Psoas muscle (tissue), 8 donors: ENCODE results near the gene TMEM150C. TPM values are rescaled to one million over a fixed set of nuclear protein-coding genes. Genes with fewer than 3 reads are reported as not detected.
A peak's percentile ranks its signal among the peaks of the same experiment; 100 is the strongest.

ENCODE experiments used
- ATAC-seq, 4 donors: fragments of 200-7000 bp; cut with Tn5 transposase; one replicate each; pipeline ENCODE4 v1.9.1; 2020; ENCODE audit warnings: moderate library complexity in 3 of 4, mild to moderate bottlenecking in 2 of 4
- DNase-seq, 2 donors: peaks; one replicate each; pipeline ENCODE4 v3.0.0-alpha.2; 2020
- H3K27ac ChIP-seq: fragments of 200-600 bp; one replicate; pipeline ENCODE4 v1.8.0; 2022
- H3K27me3 ChIP-seq, 3 donors: fragments of 200-600 bp in 1 of 3; one replicate each; pipeline versions ENCODE4 v1.6.1 to v1.8.0; 2013 to 2022; ENCODE audit warnings: low read length in 2 of 3, mild to moderate bottlenecking in 2 of 3, moderate library complexity in 1 of 3; ENCODE audit not compliant: insufficient read depth in 3 of 3
- H3K36me3 ChIP-seq, 2 donors: fragments of 200-600 bp in 1 of 2; one replicate each; pipeline versions ENCODE4 v1.6.1 to v1.8.0; 2013 to 2022; ENCODE audit warnings: low read depth in 1 of 2, mild to moderate bottlenecking in 1 of 2, moderate library complexity in 1 of 2; ENCODE audit not compliant: insufficient read depth in 1 of 2
- H3K4me1 ChIP-seq: fragments of 200-600 bp; one replicate; pipeline ENCODE4 v1.8.0; 2022
- H3K4me3 ChIP-seq: fragments of 200-600 bp; one replicate; pipeline ENCODE4 v1.8.0; 2022; ENCODE audit warnings: mild to moderate bottlenecking
- H3K9me3 ChIP-seq: fragments of 200-600 bp; one replicate; pipeline ENCODE4 v1.8.0; 2022
- CTCF ChIP-seq: fragments of 200-600 bp; IDR thresholded peaks from one replicate; pipeline ENCODE4 v1.8.0; 2022; ENCODE audit warnings: antibody characterized with exemption
- WGBS, 3 donors: extraction: QIAGEN DNeasy Blood & Tissue Kit; methylation state at CpG; one replicate each; pipeline versions ENCODE4 v1.1.6 to v1.1.7; 2013; 5-methylcytosine and 5-hydroxymethylcytosine counted together
- intact Hi-C, 2 donors: fragments of 100-400 bp; cut with DNase I; formaldehyde crosslinking; loops; one replicate each; pipeline versions ENCODE4 v1.11.0 to v1.14.2; 2022
- polyA plus RNA-seq, 3 donors: library from polyadenylated mRNA; stranded (reverse); fragments of 200-250 nt; gene quantifications; one replicate each; pipeline ENCODE4 v1.2.3, GENCODE V29; 2013
- total RNA-seq, 4 donors: library from RNA; stranded (reverse); fragmentation: NEBNext Ultra II Directional in 2 of 4; extraction: Animal tissue kit (Norgen Biotek cat#: 25700) in 2 of 4; gene quantifications; one replicate each; pipeline versions ENCODE4 v1.2.1 to v1.2.4, GENCODE V29; 2021 to 2023
- donor health status: healthy with polysubstance abuse.
- donor health status: DM: no; HTN: no; CAD: no; lungs with moderate emphysema.
- donor health status: Bipolar disorder and iron deficiency.
- donor health status: healthy.
- donor health status: DM: yes; HTN: yes; CAD: no.
- donor health status: DM: no; HTN: no; CAD: no.
- donor health status: DM: no; HTN: no; CAD: no.
- donor health status: DM: yes; HTN: yes; CAD: no.

The TMEM150C gene
- total and polyA plus RNA-seq, 7 donors, result 2.6 to 5.8 (median 3.6) TPM

- Histone ChIP-seq H3K27me3 (no peaks in the 10 kb centered on the region), H3K4me3 (no peak overlapping the region), H3K36me3 (peaks cover 0 to 30% of the 10 kb centered on the region in 2 donors), H3K27ac (no peak overlapping the region), H3K4me1 (no peaks in the 10 kb centered on the region), H3K9me3 (no peaks in the 10 kb centered on the region)
- peak; percentile 87 for TF ChIP-seq CTCF
- intact Hi-C loops, result loop anchor here (2.0 to 10.0 kb wide), 6 partner anchors 276 to 822 kb away; partner anchors contain the start of gene COQ2 (in 1 of the 2)
- DNase-seq, result peak; percentile 81 to 89
- peak; percentile 79 to 96 (median 90) for ATAC-seq
- WGBS, 3 donors, result 6 to 12% (median 9%) methylated on average over 7 of the region's 7 CpGs
These were observed 99.4 kb downstream of the TMEM150C start for GRCh38 chr4:82462415-82462831.

- H3K4me3 ChIP-seq, result no peak overlapping the region
- TF ChIP-seq CTCF, result no peak
- no peaks in the 10 kb centered on the region for H3K4me1 ChIP-seq
- H3K27ac ChIP-seq, result no peak overlapping the region
- H3K27me3 ChIP-seq, result no peaks in the 10 kb centered on the region
- H3K9me3 ChIP-seq, result no peaks in the 10 kb centered on the region
- DNase-seq (no peak), ATAC-seq (no peak)
- intact Hi-C loops, result loop anchor here (2.0 to 10.0 kb wide), 6 partner anchors 277 to 823 kb away; partner anchors contain the start of gene COQ2 (in 1 of the 2)
- H3K36me3 ChIP-seq, result peaks cover 0 to 36% of the 10 kb centered on the region in 2 donors
- 79 to 83% (median 82%) methylated on average over 2 of the region's 2 CpGs for WGBS, 3 donors
These were observed 100.1 kb downstream of the TMEM150C start for GRCh38 chr4:82461710-82462109.

GRCh38 chr4:82458729-82459128, 103.1 kb downstream of the TMEM150C start:
- H3K27me3 ChIP-seq, result no peaks in the 10 kb centered on the region
- WGBS, 3 donors, result 81 to 84% (median 82%) methylated on average over 2 of the region's 2 CpGs
- no peaks in the 10 kb centered on the region for H3K4me1 ChIP-seq
- no peak overlapping the region for H3K27ac ChIP-seq
- TF ChIP-seq CTCF, result no peak
- H3K36me3 ChIP-seq, result peaks cover 0 to 53% of the 10 kb centered on the region in 2 donors
- ATAC-seq (no peak), DNase-seq (no peak)
- intact Hi-C loops, result no loop called here
- H3K9me3 ChIP-seq, result no peaks in the 10 kb centered on the region
- H3K4me3 ChIP-seq, result no peak overlapping the region

GRCh38 chr4:82457266-82457665, 104.5 kb downstream of the TMEM150C start:
- DNase-seq (no peak), ATAC-seq (no peak)
- no peaks in the 10 kb centered on the region for H3K27me3 ChIP-seq
- no peak overlapping the region for H3K4me3 ChIP-seq
- H3K4me1 ChIP-seq, result no peaks in the 10 kb centered on the region
- WGBS, 3 donors, result 85 to 93% (median 91%) methylated on average over 7 of the region's 7 CpGs
- TF ChIP-seq CTCF, result no peak
- H3K9me3 ChIP-seq, result no peaks in the 10 kb centered on the region
- peaks cover 3 to 68% of the 10 kb centered on the region in 2 donors for H3K36me3 ChIP-seq
- H3K27ac ChIP-seq, result no peak overlapping the region
- intact Hi-C loops, result no loop called here

- ATAC-seq (no peak), DNase-seq (no peak)
- H3K36me3 ChIP-seq, result peaks cover 10 to 77% of the 10 kb centered on the region in 2 donors
- TF ChIP-seq CTCF, result no peak
- intact Hi-C loops, result no loop called here
- 97 to 99% (median 97%) methylated on average over 7 of the region's 7 CpGs for WGBS, 3 donors
- no peaks in the 10 kb centered on the region for H3K9me3 ChIP-seq
- no peaks in the 10 kb centered on the region for H3K4me1 ChIP-seq
- H3K4me3 ChIP-seq, result no peak overlapping the region
- H3K27ac ChIP-seq, result no peak overlapping the region
- no peaks in the 10 kb centered on the region for H3K27me3 ChIP-seq
These were observed 109.8 kb downstream of the TMEM150C start for GRCh38 chr4:82452026-82452425.
